ENCODE measurements around the gene ZBED1.
"Not testable (repeated sequence)": the region's sequence is repeated elsewhere in the genome, so short reads cannot be mapped to it uniquely, and the experiment has no call there.

The ZBED1 gene

GRCh38 chrX:2471641-2472040 is 29.1 kb downstream of the ZBED1 start:
- DNase-seq: no peak

DNA sequence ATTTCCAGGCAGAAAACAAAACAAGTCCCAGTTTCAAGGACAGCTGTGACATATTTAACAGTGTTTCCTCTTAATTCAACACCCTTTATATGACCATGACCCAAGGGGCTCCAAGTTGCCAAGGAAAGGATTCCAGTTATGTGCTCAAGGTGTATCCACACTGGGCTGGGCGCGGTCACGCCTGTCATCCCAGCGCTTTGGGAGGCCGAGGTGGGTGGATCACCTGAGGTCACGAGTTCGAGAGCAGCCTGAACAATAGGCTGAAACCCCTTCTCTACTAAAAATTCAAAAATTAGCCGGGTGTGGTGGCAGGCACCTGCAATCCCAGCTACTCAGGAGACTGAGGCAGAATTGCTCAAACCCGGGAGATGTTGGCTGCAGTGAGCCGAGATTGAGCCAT is 29.6 kb downstream of the ZBED1 start:
- DNase-seq: not testable (repeated sequence)

DNA sequence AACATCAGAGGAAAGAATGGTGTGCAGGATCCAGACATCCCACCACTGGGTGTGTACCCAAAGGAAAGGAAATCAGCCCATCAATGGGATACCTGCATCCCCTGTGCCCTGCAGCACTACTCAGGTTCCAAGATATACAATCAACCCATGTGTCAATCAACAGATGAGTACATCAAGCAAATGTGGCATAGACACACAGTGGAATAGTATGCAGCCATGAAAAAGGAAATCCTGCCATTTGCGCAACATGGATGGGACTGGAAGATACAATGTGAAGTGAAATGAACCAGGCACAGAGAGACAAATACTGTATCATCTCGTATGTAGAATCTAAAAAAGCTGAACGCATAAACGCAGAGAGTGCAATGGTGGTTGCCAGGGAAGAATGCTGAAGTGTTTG is 30.9 kb downstream of the ZBED1 start:
- not testable (repeated sequence) for DNase-seq

GRCh38 chrX:2469196-2469685 is 31.5 kb downstream of the ZBED1 start:
- DNase-seq: no peak

DNA sequence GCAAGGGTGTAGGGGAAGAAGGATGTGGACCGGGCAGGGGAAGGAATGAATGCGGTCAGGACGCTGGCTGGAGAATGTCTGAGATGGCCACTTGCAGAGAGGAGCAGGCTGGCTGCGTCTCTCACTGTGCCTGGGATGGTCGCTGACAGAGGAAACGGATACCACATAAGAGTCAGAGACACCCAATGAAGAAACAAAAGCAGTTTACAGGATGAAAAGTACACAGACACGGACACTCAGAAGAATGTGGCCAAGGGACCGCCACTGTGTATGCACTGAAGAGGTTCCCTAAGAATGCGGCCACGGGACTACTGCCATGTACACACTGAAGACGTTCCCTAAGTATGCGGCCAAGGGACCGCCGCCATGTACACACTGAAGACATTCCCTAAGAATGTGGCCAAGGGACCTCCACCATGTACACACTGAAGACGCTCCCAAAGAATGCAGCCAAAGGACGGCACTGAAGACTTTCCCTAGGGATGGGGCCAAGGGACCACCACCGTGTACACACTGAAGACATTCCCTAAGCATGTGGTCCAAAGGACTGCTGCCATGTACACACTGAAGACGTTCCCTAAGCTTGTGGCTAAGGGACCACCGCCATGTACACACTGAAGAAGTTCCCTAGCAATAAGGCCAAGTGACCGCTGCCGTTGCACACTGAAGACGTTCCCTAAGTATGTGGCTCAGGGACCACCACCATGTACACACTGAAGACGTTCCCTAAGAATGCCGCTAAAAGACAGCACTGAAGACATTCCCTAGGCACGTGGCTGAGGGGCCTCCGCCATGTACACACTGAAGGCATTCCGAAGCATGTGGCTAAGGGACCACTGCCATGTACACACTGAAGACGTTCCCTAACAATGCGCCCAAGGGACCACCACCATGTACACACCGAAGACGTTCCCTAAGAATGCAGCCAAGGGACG is 32.2 kb downstream of the ZBED1 start:
- no peak for DNase-seq

DNA sequence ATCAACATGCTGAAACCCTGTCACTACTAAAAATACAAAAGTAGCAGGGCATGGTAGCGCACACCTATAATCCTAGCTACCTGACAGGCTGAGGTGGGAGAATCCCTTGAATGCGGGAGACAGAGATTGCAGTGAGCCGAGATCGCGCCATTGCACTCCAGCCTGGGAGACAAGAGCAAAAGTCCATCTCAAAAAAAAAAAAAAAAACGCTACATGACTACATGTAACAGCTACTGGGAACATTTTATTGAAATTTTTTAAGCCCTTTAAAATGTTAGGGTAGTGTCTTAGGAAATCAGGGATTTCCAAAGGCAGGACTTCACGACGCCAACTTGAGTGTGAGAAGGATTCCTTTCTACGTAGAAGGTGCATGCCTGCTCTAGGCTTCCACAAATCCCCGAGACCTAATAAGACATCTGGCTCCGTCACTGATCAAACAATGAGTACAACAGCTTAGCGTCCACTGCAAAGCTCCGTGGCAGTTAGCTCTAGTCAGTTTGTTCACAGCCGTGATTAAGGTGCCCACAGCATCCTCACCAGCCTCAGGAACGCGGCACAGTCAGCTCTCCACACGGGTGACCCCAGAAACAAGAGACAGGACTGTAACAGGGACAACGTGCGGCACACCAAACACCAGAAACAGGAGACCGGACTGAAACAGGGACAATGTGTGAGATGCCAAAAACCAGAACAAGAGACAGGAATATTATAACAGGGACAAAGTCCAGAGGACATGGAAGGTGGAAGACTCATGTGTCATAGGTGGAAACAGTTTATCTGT is 33.7 kb downstream of the ZBED1 start:
- no peak for DNase-seq

GRCh38 chrX:2464677-2465166 is 36.1 kb downstream of the ZBED1 start:
- DNase-seq: no peak

DNA sequence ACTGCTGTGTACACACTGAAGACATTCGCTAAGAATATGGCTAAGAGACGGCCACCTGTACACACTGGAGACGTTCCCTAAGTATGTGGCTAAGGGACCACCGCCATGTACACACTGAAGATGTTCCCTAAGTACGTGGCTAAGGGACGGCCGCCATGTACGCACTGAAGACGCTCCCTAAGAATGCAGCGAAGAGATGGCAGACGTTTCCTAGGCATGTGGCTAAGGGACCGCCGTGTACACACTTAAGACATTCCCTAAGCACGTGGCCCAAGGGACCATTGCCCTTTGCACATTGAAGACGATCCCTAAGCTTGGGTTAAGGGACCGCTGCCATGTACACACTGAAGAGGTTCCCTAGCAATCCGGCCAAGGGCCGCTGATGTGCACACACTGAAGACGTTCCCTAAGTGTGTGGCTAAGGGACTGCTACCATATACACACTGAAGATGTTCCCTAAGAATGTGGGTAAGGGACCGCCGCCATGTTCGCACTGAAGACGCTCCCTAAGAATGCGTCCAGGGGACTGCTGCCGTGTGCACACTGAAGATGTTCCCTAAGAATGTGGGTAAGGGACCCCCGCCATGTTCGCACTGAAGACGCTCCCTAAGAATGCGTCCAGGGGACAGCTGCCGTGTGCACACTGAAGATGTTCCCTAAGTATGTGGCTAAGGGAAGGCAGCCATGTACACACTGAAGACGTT is 36.7 kb downstream of the ZBED1 start:
- DNase-seq: no peak

DNA sequence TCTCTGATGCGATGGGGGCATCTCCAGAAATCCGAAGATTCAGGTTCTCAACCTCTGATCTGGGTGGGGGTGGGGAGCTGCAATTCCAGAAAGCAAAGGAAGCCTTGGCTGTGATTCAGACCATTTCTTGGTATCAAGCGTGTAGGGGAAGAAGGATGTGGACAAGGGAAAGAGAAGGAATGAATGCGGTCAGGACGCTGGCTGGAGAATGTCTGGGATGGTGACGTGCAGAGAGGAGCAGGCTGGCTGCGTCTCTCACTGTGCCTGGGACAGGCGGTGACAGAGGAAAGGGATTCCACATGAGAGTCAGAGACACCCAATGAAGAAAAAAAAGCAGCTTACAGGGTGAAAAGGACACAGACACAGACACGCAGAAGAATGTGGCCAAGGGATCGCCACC is 37.3 kb downstream of the ZBED1 start:
- DNase-seq: not testable (repeated sequence)

GRCh38 chrX:2462780-2463179 is 38.0 kb downstream of the ZBED1 start:
- DNase-seq: no peak

GRCh38 chrX:2462074-2462473 is 38.7 kb downstream of the ZBED1 start:
- no peak for DNase-seq

- DNase-seq: no peak
Observed at GRCh38 chrX:2461711-2462016, 39.1 kb downstream of the ZBED1 start.

DNA sequence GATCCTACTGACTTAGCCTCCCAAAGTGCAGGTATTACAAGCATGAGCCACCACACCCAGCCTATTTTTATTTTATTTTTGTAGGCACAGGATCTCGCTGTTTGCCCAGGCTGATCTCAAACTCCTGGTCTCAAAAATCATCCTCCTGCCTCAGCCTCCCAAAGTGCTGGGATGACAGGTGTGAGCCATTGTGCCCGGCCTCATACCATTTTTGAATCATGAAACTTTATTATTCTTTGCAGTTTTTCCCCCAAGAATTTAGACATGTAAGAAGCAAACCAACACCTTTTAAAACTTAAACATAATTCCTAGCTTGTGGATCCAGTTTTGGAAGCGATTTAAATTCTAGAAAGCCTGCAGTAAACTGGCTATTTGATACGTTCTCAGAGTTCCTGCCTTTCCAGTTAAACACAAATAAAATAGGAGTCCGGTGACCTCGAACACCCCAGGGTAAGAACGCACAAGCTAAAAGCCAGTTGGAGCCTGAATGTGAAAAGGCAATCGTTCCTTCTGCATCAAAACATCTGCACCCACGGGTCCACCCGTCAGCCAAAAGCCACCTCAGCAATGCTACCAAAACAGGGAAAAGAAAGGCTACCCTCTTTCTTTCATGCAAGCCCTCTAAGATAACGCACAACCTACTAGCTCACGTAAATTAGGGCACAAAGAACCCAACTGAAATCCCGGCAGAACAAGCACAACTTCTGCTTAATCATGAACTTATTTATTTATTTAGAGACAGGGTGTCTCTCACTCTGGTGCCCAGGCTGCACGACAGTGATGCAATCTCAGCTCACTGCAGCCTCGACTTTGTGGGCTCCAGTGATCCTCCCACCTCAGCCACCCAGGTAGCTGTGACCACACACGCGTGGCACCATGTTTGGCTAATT is 39.7 kb downstream of the ZBED1 start:
- DNase-seq: not testable (repeated sequence)

GRCh38 chrX:2460048-2460447 is 40.7 kb downstream of the ZBED1 start:
- not testable (repeated sequence) for DNase-seq

- no peak for DNase-seq
Observed at GRCh38 chrX:2458309-2458708, 42.5 kb downstream of the ZBED1 start.

GRCh38 chrX:2457289-2458133 is 43.3 kb downstream of the ZBED1 start:
- DNase-seq: no peak

DNA sequence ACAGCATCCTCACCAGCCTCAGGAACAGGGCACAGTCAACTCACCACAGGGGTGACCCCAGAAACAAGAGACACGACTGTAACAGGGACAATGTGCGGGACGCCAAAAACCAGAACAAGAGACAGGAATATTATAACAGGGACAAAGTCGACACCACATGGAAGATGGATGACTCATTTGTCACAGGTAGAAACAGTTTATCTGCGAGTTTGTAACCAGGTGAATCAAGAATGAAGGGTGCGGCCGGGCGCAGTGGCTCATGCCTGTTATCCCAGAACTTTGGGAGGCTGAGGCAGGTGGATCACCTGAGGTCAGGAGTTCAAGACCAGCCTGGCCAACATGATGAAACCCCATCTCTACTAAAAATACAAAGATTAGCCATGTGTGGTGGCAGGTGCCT is 44.7 kb downstream of the ZBED1 start:
- not testable (repeated sequence) for DNase-seq

- DNase-seq: not testable (repeated sequence)
Observed at GRCh38 chrX:2454620-2455019, 46.2 kb downstream of the ZBED1 start.

DNA sequence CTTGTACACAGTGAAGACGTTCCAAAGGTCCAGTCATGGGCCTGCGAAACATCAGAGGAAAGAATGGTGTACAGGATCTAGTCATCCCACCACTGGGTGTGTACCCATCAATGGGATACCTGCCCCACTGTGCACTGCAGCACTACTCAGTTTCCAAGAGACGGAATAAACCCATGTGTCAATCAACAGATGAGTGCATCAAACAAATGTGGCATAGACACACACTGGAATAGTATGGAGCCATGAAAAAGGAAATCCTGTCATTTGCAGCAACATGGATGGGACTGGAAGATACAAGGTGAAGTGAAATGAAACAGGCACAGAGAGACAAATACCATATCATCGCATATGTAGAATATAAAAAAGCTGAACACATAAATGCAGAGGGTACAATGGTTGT is 48.0 kb downstream of the ZBED1 start:
- DNase-seq: no peak

DNA sequence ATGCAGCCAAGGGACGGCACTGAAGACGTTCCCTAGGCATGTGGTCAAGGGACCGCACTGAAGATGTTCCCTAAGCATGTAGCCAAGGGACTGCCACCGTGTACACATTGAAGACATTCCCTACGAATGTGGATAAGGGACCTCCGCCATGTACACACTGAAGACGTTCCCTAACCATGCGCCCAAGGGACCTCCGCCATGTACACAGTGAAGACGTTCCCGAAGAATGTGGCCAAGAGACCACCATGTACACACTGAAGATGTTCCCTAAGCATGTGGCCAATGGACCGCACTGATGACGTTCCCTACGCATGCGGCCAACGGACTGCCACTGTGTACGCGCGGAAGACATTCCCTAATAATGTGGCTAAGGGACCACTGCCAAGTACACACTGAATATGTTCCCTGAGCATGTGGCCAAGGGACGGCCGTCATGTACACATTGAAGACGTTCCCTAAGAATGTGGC is 48.4 kb downstream of the ZBED1 start:
- DNase-seq: no peak
